ENCODE measurements around the gene SMG6. TPM values are rescaled to one million over a fixed set of nuclear protein-coding genes. Genes with fewer than 3 reads are reported as not detected.
"Not testable (repeated sequence)": the region's sequence is repeated elsewhere in the genome, so short reads cannot be mapped to it uniquely, and the experiment has no call there.

SMG6 gene
- total RNA-seq, 3 donors from 2014 or later = 24.9 to 29.3 (median 29.0) TPM

- H3K9me3 ChIP-seq = no peaks in the 10 kb centered on the region
- intact Hi-C loops (cut with DNase I; ENCODE audit: low total_unique reads) = loop anchor here (5.0 kb wide), 1 partner anchor 1485 kb away; no protein-coding TSS in a partner anchor
- no peaks in the 10 kb centered on the region for H3K36me3 ChIP-seq
- TF ChIP-seq POLR2A (IDR thresholded peaks at IDR 0.05) (no peak), POLR2AphosphoS5 (IDR thresholded peaks at IDR 0.05) (no peak)
- TF ChIP-seq, protein P1, sequence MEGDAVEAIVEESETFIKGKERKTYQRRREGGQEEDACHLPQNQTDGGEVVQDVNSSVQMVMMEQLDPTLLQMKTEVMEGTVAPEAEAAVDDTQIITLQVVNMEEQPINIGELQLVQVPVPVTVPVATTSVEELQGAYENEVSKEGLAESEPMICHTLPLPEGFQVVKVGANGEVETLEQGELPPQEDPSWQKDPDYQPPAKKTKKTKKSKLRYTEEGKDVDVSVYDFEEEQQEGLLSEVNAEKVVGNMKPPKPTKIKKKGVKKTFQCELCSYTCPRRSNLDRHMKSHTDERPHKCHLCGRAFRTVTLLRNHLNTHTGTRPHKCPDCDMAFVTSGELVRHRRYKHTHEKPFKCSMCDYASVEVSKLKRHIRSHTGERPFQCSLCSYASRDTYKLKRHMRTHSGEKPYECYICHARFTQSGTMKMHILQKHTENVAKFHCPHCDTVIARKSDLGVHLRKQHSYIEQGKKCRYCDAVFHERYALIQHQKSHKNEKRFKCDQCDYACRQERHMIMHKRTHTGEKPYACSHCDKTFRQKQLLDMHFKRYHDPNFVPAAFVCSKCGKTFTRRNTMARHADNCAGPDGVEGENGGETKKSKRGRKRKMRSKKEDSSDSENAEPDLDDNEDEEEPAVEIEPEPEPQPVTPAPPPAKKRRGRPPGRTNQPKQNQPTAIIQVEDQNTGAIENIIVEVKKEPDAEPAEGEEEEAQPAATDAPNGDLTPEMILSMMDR (IDR thresholded peaks at IDR 0.05) = no peak
- no peaks in the 10 kb centered on the region for H3K27me3 ChIP-seq
- DNase-seq (ENCODE audit: low spot score in 2 of 2) = no peak
- H3K4me3 ChIP-seq = no peak overlapping the region
- peak overlapping the region in 1 of 2 donors; percentile 43 for H3K27ac ChIP-seq
- peaks cover 0 to 5% of the 10 kb centered on the region in 2 donors for H3K4me1 ChIP-seq
Observed at GRCh38 chr17:2266865-2267228, 36.7 kb downstream of the SMG6 start.

DNA sequence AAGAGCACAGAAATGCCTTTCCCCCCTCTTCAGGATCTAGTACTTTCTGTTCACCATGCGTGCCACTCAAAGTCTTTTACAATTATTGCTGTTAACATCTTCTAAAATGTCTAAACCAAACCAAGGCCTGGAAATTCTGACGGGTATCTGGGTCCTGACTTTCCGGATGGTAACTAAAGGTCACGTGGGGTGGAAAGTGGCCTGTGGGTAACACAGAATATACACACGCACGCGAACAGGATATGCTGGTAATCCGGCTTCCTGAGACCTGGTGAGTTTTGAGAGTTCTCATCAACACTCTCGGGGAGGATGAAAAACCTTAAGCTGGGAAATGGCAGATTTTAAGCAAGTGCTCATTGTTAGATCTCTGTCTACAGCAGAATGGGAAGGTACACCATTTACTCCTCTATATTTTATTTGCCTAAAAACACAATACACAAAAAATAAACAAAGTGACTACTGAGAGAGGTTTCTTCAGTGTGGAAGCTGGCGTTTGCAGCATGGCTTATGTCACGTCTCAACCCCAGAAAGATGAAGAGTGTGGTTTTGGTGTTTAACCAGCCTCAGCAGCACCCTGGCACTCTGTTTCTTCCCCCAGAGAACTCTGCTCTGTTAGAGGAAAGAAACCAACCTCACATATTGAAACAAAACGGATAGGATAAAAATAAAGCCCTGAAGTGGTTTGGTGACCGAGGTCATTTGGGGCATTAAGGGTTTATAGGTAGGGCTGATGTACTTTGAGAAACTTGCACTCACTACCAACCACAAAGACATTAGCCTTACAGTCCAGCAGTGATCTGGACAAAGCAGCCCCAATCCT is 37.3 kb downstream of the SMG6 start:
- Histone ChIP-seq H3K4me3 (no peak overlapping the region), H3K9me3 (no peaks in the 10 kb centered on the region), H3K4me1 (peaks cover 0 to 5% of the 10 kb centered on the region in 2 donors), H3K36me3 (no peaks in the 10 kb centered on the region), H3K27me3 (no peaks in the 10 kb centered on the region), H3K27ac (peak overlapping the region in 1 of 2 donors; percentile 43)
- TF ChIP-seq POLR2A (IDR thresholded peaks at IDR 0.05) = no peak
- TF ChIP-seq, protein P1 (IDR thresholded peaks at IDR 0.05) = no peak
- no peak for TF ChIP-seq POLR2AphosphoS5 (IDR thresholded peaks at IDR 0.05)
- DNase-seq (ENCODE audit: low spot score in 2 of 2) = peak in 1 of 2 donors; percentile 27
- intact Hi-C loops (cut with DNase I; ENCODE audit: low total_unique reads) = loop anchor here (5.0 kb wide), 1 partner anchor 1486 kb away; no protein-coding TSS in a partner anchor

GRCh38 chr17:2265166-2265565 is 38.4 kb downstream of the SMG6 start:
- DNase-seq (ENCODE audit: low spot score in 2 of 2); H3K27me3 ChIP-seq; H3K27ac ChIP-seq; H3K36me3 ChIP-seq; H3K9me3 ChIP-seq; H3K4me1 ChIP-seq; H3K4me3 ChIP-seq: not testable (repeated sequence)
- intact Hi-C loops (cut with DNase I; ENCODE audit: low total_unique reads) = loop anchor here (5.0 kb wide), 1 partner anchor 1487 kb away; no protein-coding TSS in a partner anchor

GRCh38 chr17:2264067-2264860 is 39.3 kb downstream of the SMG6 start:
- intact Hi-C loops (cut with DNase I; ENCODE audit: low total_unique reads) = no loop called here
- TF ChIP-seq POLR2A (IDR thresholded peaks at IDR 0.05) = no peak
- TF ChIP-seq, protein P1 (IDR thresholded peaks at IDR 0.05) = no peak
- no peak for TF ChIP-seq POLR2AphosphoS5 (IDR thresholded peaks at IDR 0.05)
- peak overlapping the region; percentile 0 to 42 for H3K27ac ChIP-seq
- H3K9me3 ChIP-seq = no peaks in the 10 kb centered on the region
- H3K4me3 ChIP-seq = no peak overlapping the region
- no peaks in the 10 kb centered on the region for H3K27me3 ChIP-seq
- H3K4me1 ChIP-seq = peaks cover 0 to 5% of the 10 kb centered on the region in 2 donors
- DNase-seq (ENCODE audit: low spot score in 2 of 2) = no peak
- H3K36me3 ChIP-seq = no peaks in the 10 kb centered on the region

DNA sequence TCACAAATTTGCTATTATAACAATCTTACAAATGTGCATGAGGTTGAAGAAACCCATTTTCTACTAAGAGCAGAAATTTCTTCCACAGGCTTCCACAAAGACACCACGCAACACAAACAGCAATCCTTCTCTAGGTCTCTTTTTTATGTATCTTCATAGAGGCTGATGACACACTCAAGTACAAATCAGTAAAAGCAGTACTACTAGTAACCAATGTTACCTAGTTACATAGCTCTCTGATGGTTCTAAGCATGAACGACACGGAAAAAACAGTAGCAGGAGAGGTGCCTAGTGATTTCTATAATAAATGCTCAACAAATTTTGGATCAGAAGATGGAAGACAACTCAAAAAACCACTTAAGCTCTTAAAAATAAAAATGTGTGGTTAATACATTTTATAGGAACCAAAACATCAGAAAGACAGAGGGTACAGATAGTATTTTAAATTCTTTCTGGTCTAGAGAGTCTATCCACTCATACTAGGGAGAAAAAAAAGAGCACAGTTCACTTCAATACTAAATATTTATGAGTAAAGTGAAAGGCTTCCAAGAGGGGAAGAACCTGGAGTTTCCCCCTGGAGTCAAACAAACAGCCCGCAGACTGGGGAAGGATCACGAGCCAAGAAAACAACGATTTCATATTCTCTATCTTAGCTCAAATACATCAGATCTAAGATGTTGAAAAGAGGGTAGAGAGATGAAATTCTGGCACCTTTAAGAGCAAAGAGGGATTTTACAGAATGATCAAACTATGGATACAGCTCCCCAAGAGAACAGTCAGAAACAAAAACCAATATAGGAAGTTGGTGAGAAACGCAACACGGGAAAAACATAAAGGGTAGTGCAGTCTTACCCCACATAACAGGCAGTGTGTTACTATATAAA is 40.2 kb downstream of the SMG6 start:
- TF ChIP-seq POLR2AphosphoS5 (IDR thresholded peaks at IDR 0.05) (no peak), POLR2A (IDR thresholded peaks at IDR 0.05) (no peak)
- TF ChIP-seq, protein P1 (IDR thresholded peaks at IDR 0.05) = no peak
- DNase-seq (ENCODE audit: low spot score in 2 of 2) = no peak
- Histone ChIP-seq H3K27me3 (no peaks in the 10 kb centered on the region), H3K4me3 (no peak overlapping the region), H3K27ac (peak overlapping the region; percentile 0 to 42), H3K4me1 (peaks cover 0 to 5% of the 10 kb centered on the region in 2 donors), H3K36me3 (no peaks in the 10 kb centered on the region), H3K9me3 (no peaks in the 10 kb centered on the region)
- intact Hi-C loops (cut with DNase I; ENCODE audit: low total_unique reads) = no loop called here
